Activated T-helper 17 cell treated with anti-CD3 and anti-CD28 coated beads, Interleukin-2, amount 50 U/mL, for 72 hours (primary cell): ENCODE measurements around the gene CISTR. TPM values are rescaled to one million over a fixed set of nuclear protein-coding genes. Genes with fewer than 3 reads are reported as not detected.

ENCODE experiments used
- ATAC-seq: fragments of 150-1000 bp; cut with Tn5 transposase; replicated peaks from 2 replicates; pipeline ENCODE4 v1.10.0; 2021; ENCODE audit warnings: mild to moderate bottlenecking, moderate library complexity
- H3K27ac Mint-ChIP-seq: one replicate; pipeline ENCODE4 v1.8.0; 2022; ENCODE audit warnings: mixed read lengths
- H3K27me3 Mint-ChIP-seq: one replicate; pipeline ENCODE4 v1.8.0; 2022; ENCODE audit warnings: mixed read lengths
- H3K36me3 Mint-ChIP-seq: one replicate; pipeline ENCODE4 v1.8.0; 2022; ENCODE audit warnings: low read depth, mild to moderate bottlenecking, mixed read lengths
- H3K4me1 Mint-ChIP-seq: one replicate; pipeline ENCODE4 v1.8.0; 2022; ENCODE audit warnings: mixed read lengths
- H3K4me3 Mint-ChIP-seq: one replicate; pipeline ENCODE4 v1.8.0; 2022; ENCODE audit warnings: mild to moderate bottlenecking, mixed read lengths
- H3K9me3 Mint-ChIP-seq: one replicate; pipeline ENCODE4 v1.8.0; 2022; ENCODE audit warnings: mixed read lengths
- total RNA-seq, 2 donors: library from RNA; stranded (reverse); gene quantifications; one replicate each; pipeline ENCODE4 v1.2.3, GENCODE V29; 2022

CISTR gene
- total RNA-seq, 2 donors from 2014 or later = not detected

DNA sequence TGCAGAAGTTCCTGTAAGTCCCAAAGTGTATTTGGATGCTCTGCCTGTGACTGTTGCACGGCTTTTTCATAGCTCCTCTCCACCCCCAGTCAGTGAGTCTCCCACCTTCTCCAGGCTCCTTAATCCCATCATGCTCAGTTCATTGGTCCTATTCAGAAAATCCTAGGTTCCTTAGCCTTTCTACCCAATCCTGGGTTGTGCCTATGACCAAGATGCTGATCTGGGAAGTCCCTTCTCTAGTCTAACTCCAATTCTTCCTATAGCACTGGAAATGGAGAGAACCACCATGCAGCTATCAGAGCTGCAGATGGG is 7.7 kb downstream of the CISTR start:
- Mint-ChIP-seq H3K9me3 (no peaks in the 10 kb centered on the region), H3K4me1 (peaks cover 16% of the 10 kb centered on the region), H3K36me3 (no peaks in the 10 kb centered on the region), H3K27me3 (peaks cover 25% of the 10 kb centered on the region), H3K27ac (no peak overlapping the region), H3K4me3 (no peak overlapping the region)
- no peak for ATAC-seq

DNA sequence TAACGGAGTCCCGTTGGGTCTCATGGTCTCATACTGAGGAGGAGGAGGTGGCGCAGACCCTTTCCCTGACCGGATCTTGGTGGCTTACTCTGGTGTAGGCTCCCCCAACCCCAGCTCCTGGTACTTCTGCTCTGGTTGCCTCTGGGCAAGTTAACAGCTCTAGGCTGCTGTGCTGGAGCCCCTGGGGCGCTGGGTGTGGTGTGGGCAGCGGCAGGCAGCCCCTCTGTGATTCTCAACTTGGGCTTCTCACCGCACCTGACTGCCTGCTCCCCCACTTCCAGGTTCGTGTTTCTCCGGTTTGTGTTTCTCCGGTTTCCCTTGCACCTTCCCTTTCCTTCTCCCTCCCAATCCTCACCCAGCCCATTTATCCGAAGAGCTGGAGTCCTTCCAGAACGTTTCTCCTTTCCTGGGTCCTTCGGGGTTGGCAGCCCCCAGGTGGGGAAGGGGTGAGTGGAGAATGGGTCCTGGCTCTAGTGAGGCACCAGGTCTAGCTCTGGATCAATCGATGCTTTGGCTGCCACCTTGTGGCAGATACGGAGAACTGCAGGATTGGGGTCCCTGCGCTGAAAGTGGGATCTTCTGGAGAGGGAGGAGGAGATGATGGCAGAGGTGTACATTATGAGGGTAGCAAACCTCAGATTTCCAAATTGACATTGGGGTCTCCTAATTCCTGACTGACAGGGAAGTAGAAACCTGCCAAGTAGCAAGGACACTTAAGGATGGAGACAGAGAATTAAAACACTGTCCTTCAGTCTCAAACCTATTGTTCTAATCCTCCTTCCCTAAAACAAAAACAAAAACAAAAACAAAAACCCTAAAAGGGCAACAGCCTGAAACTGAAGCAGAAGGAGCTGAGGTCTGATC is 8.3 kb downstream of the CISTR start:
- peaks cover 22% of the 10 kb centered on the region for H3K4me1 Mint-ChIP-seq
- peak; percentile 65 for ATAC-seq
- H3K27ac Mint-ChIP-seq = no peak overlapping the region
- H3K27me3 Mint-ChIP-seq = peaks cover 30% of the 10 kb centered on the region
- no peaks in the 10 kb centered on the region for H3K9me3 Mint-ChIP-seq
- H3K36me3 Mint-ChIP-seq = no peaks in the 10 kb centered on the region
- peak overlapping the region; percentile 38 for H3K4me3 Mint-ChIP-seq

DNA sequence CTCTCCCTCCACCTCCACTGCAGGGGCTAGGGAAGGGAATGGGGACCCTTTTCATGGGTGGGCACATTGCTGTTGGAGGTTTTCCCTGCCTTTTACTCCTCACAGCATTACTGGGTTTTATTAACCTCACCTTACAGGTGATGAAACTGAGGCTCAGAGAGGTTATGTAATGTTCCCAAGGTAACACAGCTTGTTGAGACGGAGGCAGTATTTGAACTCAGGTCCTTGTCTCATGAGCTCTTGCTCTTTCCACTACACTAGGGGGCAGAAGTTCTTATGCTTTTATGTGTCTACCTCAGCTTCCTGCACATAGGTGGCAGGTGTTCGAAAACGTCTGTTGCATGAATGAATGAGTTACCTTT is 11.7 kb downstream of the CISTR start:
- H3K4me1 Mint-ChIP-seq = peaks cover 11% of the 10 kb centered on the region
- H3K27me3 Mint-ChIP-seq = peaks cover 38% of the 10 kb centered on the region
- H3K4me3 Mint-ChIP-seq = peak overlapping the region; percentile 65
- no peak for ATAC-seq
- no peaks in the 10 kb centered on the region for H3K36me3 Mint-ChIP-seq
- no peaks in the 10 kb centered on the region for H3K9me3 Mint-ChIP-seq
- H3K27ac Mint-ChIP-seq = no peak overlapping the region

DNA sequence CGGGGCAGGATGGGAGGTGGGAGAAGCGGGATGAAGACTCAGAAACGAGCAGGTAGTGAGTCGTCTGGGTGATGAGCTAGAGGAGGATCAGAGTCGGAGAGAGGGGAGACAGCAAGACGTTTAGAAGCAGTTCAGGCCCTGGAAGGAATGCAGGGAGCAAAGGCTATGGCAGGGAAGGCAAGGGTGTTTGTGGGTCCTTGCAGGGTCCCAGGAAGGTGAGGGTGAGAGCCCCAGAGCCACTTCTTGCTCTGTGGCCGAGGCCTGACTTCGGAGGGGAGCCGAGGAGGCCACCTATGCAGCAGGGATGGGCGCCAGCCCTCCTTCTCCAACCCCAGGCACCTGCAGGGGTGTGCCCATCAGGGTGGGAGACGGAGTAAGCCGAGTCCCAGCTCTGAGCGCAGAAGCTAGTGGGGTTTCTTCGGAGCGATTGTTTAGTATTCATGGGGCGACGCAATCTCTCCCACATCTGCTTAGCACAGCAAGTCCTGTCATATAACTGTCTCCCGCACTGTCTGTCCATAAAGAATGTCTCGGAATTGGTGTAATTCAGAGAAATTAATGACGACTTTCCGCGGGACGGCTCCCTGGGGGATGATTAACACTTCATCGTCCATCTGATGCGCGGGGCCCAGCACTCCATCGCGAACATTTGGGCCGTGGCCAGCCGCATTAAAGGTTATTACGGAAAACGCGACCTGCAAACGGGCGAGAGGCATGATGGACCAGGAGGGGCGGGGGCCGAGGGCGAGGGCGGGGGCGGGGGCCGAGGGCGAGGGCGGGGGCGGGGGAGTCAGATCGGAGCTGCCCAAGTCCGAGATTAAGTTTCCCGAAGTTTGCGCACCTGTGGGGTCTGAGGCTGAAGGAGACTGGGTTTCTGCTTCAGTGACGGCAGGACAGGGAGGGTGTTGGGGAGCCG is 12.3 kb downstream of the CISTR start:
- Mint-ChIP-seq H3K4me3 (peak overlapping the region; percentile 65), H3K9me3 (no peaks in the 10 kb centered on the region), H3K4me1 (peaks cover 11% of the 10 kb centered on the region), H3K36me3 (no peaks in the 10 kb centered on the region), H3K27ac (no peak overlapping the region), H3K27me3 (peaks cover 31% of the 10 kb centered on the region)
- ATAC-seq = peak; percentile 6

DNA sequence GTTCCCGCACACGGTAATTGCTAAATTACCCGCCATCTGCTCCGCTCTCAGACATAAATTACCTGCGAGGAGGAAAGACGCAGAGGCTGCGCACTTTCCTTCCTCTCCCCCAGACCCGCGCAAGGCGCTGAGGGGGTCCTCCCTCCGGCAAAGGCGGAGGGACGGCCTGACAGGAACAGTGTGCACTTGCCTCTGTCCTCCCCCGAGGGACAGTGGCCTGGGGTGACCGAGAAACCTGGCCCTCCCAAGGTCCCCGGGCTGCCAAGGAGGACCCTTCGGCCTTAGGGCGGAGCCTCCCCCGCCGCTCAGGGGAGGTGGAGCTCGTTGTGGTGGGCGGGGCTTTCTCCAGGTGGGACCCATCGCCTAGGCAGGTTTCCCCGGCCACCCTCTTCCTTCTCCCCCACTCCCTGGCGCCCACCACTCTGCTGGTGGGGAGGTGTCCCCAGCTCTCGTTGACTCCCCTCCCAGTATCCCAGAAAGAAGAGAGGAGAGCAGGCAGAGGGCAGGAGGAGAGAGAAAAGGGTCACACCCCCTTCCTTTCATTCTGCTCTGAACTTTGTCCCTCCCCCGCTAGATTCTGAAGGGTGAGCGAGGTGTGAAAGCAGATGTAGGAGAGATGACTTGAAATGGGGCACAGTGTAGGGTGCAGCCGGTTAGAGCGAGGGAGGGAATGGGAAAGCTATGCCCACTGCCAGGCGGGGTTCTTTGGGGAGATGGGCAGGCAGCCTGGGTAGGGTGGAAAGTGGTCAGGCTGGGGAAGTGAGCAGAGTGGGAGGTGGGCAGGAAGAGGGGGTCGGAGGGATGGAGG is 13.2 kb downstream of the CISTR start:
- Mint-ChIP-seq H3K27me3 (peaks cover 31% of the 10 kb centered on the region), H3K36me3 (no peaks in the 10 kb centered on the region), H3K27ac (no peak overlapping the region), H3K4me3 (peak overlapping the region; percentile 65), H3K4me1 (peaks cover 11% of the 10 kb centered on the region), H3K9me3 (no peaks in the 10 kb centered on the region)
- ATAC-seq = peak; percentile 65

DNA sequence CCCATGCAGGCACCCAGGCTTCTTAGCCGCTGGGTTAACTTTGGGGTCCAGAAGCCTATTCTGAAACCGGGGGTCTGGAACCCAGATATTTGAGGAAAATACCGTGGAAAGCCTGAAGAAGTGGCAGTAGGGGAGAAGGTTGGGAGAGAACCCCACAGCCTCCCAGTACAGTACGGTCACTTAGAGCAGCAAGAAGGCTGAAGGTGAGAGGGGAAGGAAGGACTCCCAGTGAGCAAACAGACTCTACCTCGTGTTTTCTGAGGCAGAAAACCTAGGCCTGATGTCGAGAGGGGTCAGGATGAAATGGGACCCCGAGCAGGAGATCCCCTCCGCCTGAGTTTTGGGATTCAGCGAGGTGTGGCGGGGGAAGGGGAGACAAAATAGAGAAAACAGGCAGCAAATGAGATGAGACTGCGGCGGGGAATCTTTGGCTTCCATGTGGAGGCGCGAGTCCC is 13.8 kb downstream of the CISTR start:
- peaks cover 30% of the 10 kb centered on the region for H3K27me3 Mint-ChIP-seq
- no peak overlapping the region for H3K27ac Mint-ChIP-seq
- H3K4me1 Mint-ChIP-seq = peaks cover 11% of the 10 kb centered on the region
- no peaks in the 10 kb centered on the region for H3K9me3 Mint-ChIP-seq
- no peaks in the 10 kb centered on the region for H3K36me3 Mint-ChIP-seq
- ATAC-seq = no peak
- peak overlapping the region; percentile 65 for H3K4me3 Mint-ChIP-seq

DNA sequence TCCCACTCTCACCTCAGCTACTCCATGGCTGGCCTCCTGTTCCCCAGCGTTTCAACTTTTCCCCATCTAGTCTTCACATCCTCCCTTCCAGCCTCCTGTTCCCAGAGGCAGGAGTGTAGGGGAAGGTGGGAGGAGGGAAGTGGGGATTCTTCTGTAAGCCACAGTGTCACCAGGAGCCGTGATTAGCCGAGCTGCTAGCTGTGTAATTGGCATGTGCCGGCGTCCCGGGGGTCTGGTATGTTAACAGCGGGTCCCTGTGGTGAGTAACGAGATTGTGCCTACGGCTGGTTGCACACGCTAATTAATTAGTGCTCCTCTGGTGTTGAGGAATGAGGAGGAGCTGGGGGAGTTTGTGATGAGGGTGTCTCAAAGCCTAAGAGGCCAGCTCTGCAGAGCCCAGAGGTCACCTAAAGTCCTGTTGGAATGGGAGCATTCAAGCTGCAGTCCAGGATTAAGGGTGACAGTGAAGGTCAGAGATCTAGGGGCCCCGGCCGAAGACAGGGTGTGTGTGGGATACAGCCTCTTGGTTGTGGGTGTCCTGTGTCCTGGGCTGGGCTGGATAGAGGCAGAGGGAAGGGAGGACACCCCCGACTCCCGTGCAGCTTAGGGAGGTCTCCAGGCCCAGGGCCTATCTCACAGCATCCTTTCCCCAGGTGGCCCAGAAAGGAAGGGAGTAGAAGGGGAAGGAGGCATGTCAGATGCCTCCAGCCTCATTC is 14.5 kb downstream of the CISTR start:
- Mint-ChIP-seq H3K27me3 (peaks cover 25% of the 10 kb centered on the region), H3K27ac (no peak overlapping the region), H3K9me3 (no peaks in the 10 kb centered on the region)

DNA sequence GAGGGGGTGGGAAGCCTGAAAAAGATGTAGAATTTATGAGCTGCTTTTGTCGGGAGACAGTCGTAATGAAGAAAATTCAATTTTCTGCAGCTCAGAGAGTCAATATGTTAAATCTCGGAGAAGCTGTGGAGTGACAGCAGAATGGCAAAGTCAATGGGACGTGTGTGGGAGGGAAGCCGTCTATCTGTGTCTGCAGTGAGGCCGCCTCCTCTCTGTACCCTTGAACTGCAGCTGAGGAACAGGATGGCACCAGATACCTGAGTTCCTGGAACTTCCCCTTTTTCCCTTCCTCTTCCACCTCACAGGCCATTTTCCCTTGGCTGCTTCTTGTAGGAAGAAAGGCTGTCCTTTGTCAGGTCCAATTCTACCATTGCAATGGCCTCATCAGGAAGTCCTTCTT is 15.2 kb downstream of the CISTR start:
- no peaks in the 10 kb centered on the region for H3K36me3 Mint-ChIP-seq
- H3K27me3 Mint-ChIP-seq = peaks cover 25% of the 10 kb centered on the region
- ATAC-seq = no peak
- H3K4me1 Mint-ChIP-seq = peaks cover 11% of the 10 kb centered on the region
- no peak overlapping the region for H3K27ac Mint-ChIP-seq
- no peak overlapping the region for H3K4me3 Mint-ChIP-seq
- no peaks in the 10 kb centered on the region for H3K9me3 Mint-ChIP-seq

More for the DNA sequence above, 14.5 kb downstream of the CISTR start:
- H3K4me3 Mint-ChIP-seq = no peak overlapping the region
- peaks cover 11% of the 10 kb centered on the region for H3K4me1 Mint-ChIP-seq
- no peak for ATAC-seq
- H3K36me3 Mint-ChIP-seq = no peaks in the 10 kb centered on the region

DNA sequence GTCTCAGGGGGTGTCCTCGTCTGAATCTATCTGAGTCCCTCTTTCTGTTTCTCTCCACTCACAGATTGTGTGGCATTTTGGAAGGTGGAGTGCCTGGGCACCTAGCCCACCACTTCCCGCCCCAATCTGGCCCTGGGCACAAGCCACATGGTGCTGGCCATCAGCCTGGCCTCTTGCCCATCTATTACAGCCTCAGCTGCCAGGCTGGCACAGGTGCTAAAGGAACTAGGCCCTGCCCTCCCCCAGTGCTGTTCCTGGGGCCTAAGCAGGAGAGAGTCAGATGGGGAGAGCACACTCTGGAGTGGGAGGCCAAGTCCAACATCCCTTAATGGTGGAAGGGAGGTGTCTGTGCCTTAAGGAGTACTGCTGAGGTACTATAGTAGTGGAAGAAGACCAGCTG is 16.2 kb downstream of the CISTR start:
- Mint-ChIP-seq H3K27me3 (peaks cover 25% of the 10 kb centered on the region), H3K27ac (no peak overlapping the region), H3K4me3 (no peak overlapping the region), H3K9me3 (no peaks in the 10 kb centered on the region), H3K4me1 (peaks cover 11% of the 10 kb centered on the region), H3K36me3 (no peaks in the 10 kb centered on the region)
- ATAC-seq = no peak

DNA sequence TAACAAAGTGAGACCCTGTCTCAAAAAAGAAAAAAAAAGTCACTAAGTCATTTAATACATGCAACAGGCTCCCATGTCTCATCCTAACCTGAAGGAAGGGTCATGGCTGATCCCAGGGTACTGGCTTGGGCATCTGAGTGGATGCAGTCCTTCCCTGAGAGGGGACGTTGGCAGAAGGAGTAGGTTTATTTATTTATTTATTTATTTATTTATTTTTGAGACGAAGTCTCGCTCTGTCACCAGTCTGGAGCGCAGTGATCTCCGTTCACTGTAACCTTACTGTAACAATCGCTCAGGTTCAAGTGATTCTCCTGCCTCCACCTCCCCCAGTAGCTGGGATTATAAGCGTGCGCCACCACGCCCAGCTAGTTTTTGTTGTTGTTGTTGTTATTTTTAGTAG is 17.4 kb downstream of the CISTR start:
- H3K4me3 Mint-ChIP-seq = no peak overlapping the region
- peaks cover 23% of the 10 kb centered on the region for H3K27me3 Mint-ChIP-seq
- ATAC-seq = no peak
- H3K27ac Mint-ChIP-seq = no peak overlapping the region
- H3K9me3 Mint-ChIP-seq = no peaks in the 10 kb centered on the region
- H3K4me1 Mint-ChIP-seq = peaks cover 9% of the 10 kb centered on the region
- H3K36me3 Mint-ChIP-seq = no peaks in the 10 kb centered on the region

DNA sequence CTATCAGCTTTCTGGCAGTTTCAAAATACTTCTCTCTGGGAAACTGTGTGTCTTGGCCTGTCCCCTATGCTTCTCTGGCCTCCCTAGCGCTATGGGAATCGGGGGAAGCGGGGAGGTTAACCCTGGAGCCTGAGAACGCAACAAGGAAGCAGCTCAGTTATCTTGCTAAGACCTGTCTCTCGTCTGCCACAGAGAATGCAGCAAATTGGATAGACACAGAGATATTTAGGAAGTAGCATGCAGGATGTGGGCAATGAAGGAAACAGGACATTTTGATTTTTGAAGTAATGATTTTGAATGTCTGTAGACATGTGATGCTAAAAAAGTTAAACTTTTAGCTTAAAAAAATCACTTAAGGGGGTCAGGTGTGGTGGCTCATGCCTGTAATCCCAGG is 18.0 kb downstream of the CISTR start:
- Mint-ChIP-seq H3K4me1 (peaks cover 3% of the 10 kb centered on the region), H3K27me3 (peaks cover 17% of the 10 kb centered on the region), H3K36me3 (no peaks in the 10 kb centered on the region), H3K4me3 (no peak overlapping the region), H3K9me3 (no peaks in the 10 kb centered on the region), H3K27ac (no peak overlapping the region)
- ATAC-seq = no peak

DNA sequence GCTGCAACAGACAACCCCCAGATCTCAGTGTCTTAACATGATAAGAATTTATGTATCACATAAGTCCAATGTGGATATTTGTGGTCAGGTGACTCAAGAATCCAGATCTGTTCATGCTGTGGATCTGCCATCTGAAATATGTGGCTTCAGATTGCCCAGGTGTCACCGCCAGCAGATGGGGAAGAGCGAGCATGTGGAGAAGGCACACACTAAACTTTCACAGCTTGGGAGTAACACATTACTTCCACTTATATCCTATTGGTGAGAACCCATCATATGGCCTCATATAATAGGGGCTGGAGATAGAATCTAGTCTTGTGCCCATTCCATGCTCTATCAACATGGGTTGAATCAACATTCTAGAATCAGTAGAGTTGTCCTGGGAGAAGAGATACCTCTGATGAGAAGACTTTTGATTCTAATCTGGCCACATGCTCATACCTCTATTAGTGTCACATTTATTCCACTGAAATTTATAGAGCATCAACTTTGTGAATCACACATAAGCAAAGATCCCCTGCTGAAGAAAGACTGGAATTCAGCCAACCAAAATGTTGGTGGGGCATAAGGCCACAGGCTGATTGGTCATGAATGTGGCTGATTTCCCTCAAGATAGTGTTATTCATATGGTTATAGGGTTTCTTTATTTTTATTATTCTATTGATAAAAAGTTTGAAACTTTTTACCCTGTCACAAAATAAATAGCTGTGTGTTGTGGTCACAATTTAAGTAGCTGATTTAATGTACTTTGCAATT is 18.6 kb downstream of the CISTR start:
- Mint-ChIP-seq H3K4me1 (no peaks in the 10 kb centered on the region), H3K36me3 (no peaks in the 10 kb centered on the region), H3K9me3 (no peaks in the 10 kb centered on the region), H3K27ac (no peak overlapping the region), H3K27me3 (peaks cover 15% of the 10 kb centered on the region), H3K4me3 (no peak overlapping the region)
- no peak for ATAC-seq

DNA sequence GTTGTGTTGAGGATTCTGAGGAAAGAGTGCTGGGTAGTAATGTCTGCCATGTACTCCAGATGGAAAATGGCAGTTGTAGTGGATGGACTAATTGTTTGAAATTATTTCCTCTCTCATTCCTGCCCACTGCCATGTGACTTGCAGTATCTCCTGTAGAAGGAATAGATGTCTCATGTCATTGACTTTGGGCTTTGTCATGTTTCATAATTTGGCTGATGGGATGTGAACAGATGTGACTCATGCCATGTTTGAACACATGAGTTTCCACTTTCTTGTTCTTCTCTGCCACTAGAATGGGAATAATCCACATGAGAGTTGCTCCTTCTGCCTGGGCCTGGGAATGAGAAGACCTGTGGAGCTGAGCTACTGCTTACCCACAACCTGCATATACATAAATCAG is 22.1 kb downstream of the CISTR start:
- ATAC-seq = no peak
- Mint-ChIP-seq H3K27me3 (no peaks in the 10 kb centered on the region), H3K9me3 (no peaks in the 10 kb centered on the region), H3K4me3 (no peak overlapping the region), H3K4me1 (peaks cover 5% of the 10 kb centered on the region), H3K36me3 (peaks cover 8% of the 10 kb centered on the region), H3K27ac (no peak overlapping the region)
